ENCODE data around the gene CAMK2A. TPM values are rescaled to one million over a fixed set of nuclear protein-coding genes. Genes with fewer than 3 reads are reported as not detected.
A peak's percentile ranks its signal among the peaks of the same experiment; 100 is the strongest.

The CAMK2A gene
- total and polyA plus RNA-seq, 2 donors = 0.09 to 0.39 TPM

DNA sequence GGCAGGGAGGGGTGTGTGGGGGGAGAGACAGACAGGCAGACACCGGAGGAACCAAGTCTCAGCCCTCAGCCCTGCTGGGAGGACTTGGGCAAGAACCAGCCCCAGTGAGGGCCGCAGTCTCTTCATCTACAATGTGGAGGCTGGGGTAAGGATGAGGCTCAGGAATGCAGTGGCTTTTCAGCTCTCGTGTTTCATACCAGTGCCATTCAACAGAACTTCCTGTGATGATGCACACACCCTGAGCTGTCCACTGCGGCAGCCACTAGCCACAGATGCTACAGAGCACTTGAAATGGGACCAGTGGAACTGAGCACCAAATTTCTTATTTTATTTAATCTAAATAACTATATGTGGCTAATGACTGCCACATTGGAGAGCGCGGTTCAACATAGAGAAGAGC lies 10.7 kb downstream of the CAMK2A start:
- no peaks in the 10 kb centered on the region for H3K9me3 ChIP-seq (ENCODE audit: control insufficient read depth in 2 of 2, insufficient read depth in 1 of 2, low read length in 1 of 2)
- WGBS = 95% methylated on average over 6 of the region's 6 CpGs

DNA sequence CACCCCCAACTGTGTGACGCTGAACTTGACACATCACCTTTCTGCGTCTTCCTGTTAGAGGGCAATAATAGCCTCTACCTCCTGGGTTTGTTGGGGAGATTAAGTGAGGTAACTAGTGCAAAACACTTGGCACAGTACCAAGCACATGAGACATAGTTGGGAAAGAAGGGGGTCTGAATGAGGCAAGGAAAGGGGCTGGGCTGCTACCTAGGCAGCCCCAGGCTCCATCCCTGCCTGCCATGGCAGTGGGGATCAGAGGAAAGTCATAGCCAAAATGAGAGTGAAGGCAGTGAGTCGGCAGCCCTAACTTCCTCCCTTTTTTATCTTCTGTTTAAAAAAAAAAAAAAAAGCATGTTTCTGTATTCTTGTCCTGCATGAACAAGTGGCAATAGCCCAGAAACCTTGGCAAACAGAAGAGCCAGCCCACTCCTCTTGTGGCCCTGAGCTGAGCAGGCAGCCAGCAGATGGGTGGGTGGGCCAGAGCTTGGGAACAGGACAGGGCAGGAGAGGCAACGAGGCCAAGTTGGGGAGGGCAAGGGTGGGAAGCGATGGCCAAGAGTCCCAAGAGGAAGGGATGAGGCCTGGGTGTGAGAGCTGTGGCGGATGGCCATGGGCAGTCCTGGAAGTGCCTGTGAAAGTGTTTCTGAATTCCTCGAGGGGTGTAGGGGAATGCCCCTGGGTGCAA lies 11.4 kb downstream of the CAMK2A start:
- Histone ChIP-seq H3K27me3 (ENCODE audit: control insufficient read depth in 2 of 2, insufficient read depth in 1 of 2, low read length in 1 of 2) (peaks cover 0 to 4% of the 10 kb centered on the region in 2 donors), H3K9me3 (ENCODE audit: control insufficient read depth in 2 of 2, insufficient read depth in 1 of 2, low read length in 1 of 2) (no peaks in the 10 kb centered on the region), H3K36me3 (ENCODE audit: control insufficient read depth in 2 of 2, insufficient read depth in 2 of 2, low read length in 1 of 2) (no peaks in the 10 kb centered on the region), H3K27ac (ENCODE audit: low read depth in 1 of 2, low read length in 1 of 2) (no peak overlapping the region), H3K4me1 (ENCODE audit: control insufficient read depth in 2 of 2, insufficient read depth in 2 of 2, low read length in 2 of 2) (no peaks in the 10 kb centered on the region), H3K4me3 (ENCODE audit: low read length in 2 of 2) (no peak overlapping the region)
- no peak for DNase-seq (ENCODE audit: low read depth in 6 of 9, low spot score in 9 of 9)
- 75% methylated on average over 7 of the region's 7 CpGs for WGBS

More for the DNA sequence above, 10.7 kb downstream of the CAMK2A start:
- H3K36me3 ChIP-seq (ENCODE audit: control insufficient read depth in 2 of 2, insufficient read depth in 2 of 2, low read length in 1 of 2) = no peaks in the 10 kb centered on the region
- no peak overlapping the region for H3K27ac ChIP-seq (ENCODE audit: low read depth in 1 of 2, low read length in 1 of 2)
- no peak for DNase-seq (ENCODE audit: low read depth in 6 of 9, low spot score in 9 of 9)
- no peak overlapping the region for H3K4me3 ChIP-seq (ENCODE audit: low read length in 2 of 2)
- no peaks in the 10 kb centered on the region for H3K4me1 ChIP-seq (ENCODE audit: control insufficient read depth in 2 of 2, insufficient read depth in 2 of 2, low read length in 2 of 2)
- H3K27me3 ChIP-seq (ENCODE audit: control insufficient read depth in 2 of 2, insufficient read depth in 1 of 2, low read length in 1 of 2) = peaks cover 0 to 4% of the 10 kb centered on the region in 2 donors

DNA sequence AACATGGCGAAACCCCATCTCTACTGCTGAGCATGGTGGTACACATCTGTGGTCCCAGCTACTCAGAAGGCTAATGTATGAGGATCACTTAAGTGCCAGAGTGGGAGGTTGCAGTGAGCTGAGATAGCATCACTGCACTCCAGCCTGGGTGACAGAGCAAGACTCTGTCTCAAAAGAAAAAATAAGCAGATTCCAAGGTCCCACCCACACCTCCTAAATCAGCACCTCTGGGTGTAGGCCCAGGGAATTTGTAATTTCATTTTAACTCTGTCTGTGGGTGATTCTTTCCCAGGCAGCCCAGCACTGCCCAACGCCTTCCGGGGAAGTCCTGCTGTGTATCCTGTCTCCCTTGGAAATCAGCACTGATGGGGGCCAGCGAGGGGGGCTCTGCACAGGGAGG lies 12.5 kb downstream of the CAMK2A start:
- no peaks in the 10 kb centered on the region for H3K36me3 ChIP-seq (ENCODE audit: control insufficient read depth in 2 of 2, insufficient read depth in 2 of 2, low read length in 1 of 2)
- 86% methylated on average over 4 of the region's 4 CpGs for WGBS
- H3K27me3 ChIP-seq (ENCODE audit: control insufficient read depth in 2 of 2, insufficient read depth in 1 of 2, low read length in 1 of 2) = peaks cover 0 to 4% of the 10 kb centered on the region in 2 donors
- no peaks in the 10 kb centered on the region for H3K4me1 ChIP-seq (ENCODE audit: control insufficient read depth in 2 of 2, insufficient read depth in 2 of 2, low read length in 2 of 2)
- H3K27ac ChIP-seq (ENCODE audit: low read depth in 1 of 2, low read length in 1 of 2) = no peak overlapping the region
- no peak overlapping the region for H3K4me3 ChIP-seq (ENCODE audit: low read length in 2 of 2)
- no peaks in the 10 kb centered on the region for H3K9me3 ChIP-seq (ENCODE audit: control insufficient read depth in 2 of 2, insufficient read depth in 1 of 2, low read length in 1 of 2)
- no peak for DNase-seq (ENCODE audit: low read depth in 6 of 9, low spot score in 9 of 9)

DNA sequence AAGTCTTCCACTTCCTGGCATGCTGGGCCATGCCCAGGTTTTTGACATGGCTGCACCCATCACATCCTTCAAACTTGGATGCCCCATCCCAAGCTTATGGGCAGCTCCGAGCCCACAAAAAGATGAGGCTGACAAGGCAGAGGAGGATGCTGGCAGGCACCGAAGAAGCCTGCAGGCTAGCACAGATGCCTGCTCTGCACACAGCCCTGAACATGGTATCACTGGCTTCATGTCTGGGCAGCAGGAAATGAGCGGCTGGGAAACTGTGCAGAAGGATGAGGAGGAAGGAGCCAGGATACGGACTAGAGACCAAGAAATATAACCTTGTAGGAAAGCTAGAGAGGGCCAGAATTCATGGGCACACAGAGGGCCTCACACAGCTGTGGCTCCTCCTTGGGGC lies 14.8 kb downstream of the CAMK2A start:
- peaks cover 0 to 4% of the 10 kb centered on the region in 2 donors for H3K27me3 ChIP-seq (ENCODE audit: control insufficient read depth in 2 of 2, insufficient read depth in 1 of 2, low read length in 1 of 2)
- no peak overlapping the region for H3K4me3 ChIP-seq (ENCODE audit: low read length in 2 of 2)
- no peak for DNase-seq (ENCODE audit: low read depth in 6 of 9, low spot score in 9 of 9)
- 95% methylated on average over 4 of the region's 4 CpGs for WGBS
- H3K9me3 ChIP-seq (ENCODE audit: control insufficient read depth in 2 of 2, insufficient read depth in 1 of 2, low read length in 1 of 2) = no peaks in the 10 kb centered on the region
- H3K4me1 ChIP-seq (ENCODE audit: control insufficient read depth in 2 of 2, insufficient read depth in 2 of 2, low read length in 2 of 2) = no peaks in the 10 kb centered on the region
- no peaks in the 10 kb centered on the region for H3K36me3 ChIP-seq (ENCODE audit: control insufficient read depth in 2 of 2, insufficient read depth in 2 of 2, low read length in 1 of 2)
- H3K27ac ChIP-seq (ENCODE audit: low read depth in 1 of 2, low read length in 1 of 2) = no peak overlapping the region

DNA sequence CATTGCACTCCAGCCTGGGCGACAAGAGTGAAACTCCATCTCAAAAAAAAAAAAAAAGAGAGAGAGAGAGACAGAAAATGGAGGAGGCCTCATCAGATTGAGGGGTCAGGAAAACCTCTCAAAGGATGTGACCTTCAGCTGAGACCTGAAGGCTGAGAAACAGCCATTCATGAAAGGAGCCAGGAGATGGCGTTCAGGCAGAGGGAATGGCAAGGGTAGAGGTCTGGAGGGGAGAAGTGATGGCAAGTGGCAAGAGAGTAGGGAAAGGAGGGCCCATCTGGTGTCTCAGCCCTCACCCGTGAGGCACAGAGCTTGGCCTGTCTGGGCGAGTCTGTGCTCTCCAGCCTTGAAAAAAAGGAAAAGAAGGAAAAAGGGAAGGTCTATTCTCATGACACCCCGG lies 17.0 kb downstream of the CAMK2A start:
- 87% methylated on average over 5 of the region's 5 CpGs for WGBS
- Histone ChIP-seq H3K36me3 (ENCODE audit: control insufficient read depth in 2 of 2, insufficient read depth in 2 of 2, low read length in 1 of 2) (no peaks in the 10 kb centered on the region), H3K4me1 (ENCODE audit: control insufficient read depth in 2 of 2, insufficient read depth in 2 of 2, low read length in 2 of 2) (no peaks in the 10 kb centered on the region), H3K9me3 (ENCODE audit: control insufficient read depth in 2 of 2, insufficient read depth in 1 of 2, low read length in 1 of 2) (no peaks in the 10 kb centered on the region), H3K27me3 (ENCODE audit: control insufficient read depth in 2 of 2, insufficient read depth in 1 of 2, low read length in 1 of 2) (no peaks in the 10 kb centered on the region), H3K27ac (ENCODE audit: low read depth in 1 of 2, low read length in 1 of 2) (no peak overlapping the region), H3K4me3 (ENCODE audit: low read length in 2 of 2) (no peak overlapping the region)
- peak in 1 of 9 donors; percentile 15 for DNase-seq (ENCODE audit: low read depth in 6 of 9, low spot score in 9 of 9)

DNA sequence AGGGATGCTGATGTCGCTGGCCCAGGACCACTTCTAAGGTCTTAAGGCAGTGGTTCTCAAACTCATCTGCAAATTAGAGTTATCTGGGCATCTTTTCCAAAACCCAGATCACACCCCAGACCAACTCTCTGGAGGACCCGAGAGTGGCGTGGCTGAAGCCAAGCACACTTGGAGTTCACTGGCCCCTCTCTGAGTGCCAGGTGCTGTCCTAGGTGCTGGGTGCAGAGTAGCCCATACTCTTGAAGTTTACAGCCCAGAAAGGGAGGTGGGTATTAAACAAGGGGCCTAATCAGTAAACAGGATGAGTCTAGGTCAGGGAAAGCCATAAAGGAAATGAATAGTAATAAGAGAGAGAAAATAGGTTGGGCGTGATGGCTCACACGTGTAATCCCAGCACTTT lies 17.6 kb downstream of the CAMK2A start:
- no peaks in the 10 kb centered on the region for H3K36me3 ChIP-seq (ENCODE audit: control insufficient read depth in 2 of 2, insufficient read depth in 2 of 2, low read length in 1 of 2)
- H3K9me3 ChIP-seq (ENCODE audit: control insufficient read depth in 2 of 2, insufficient read depth in 1 of 2, low read length in 1 of 2) = no peaks in the 10 kb centered on the region
- WGBS = 92% methylated on average over 5 of the region's 5 CpGs
- no peak overlapping the region for H3K27ac ChIP-seq (ENCODE audit: low read depth in 1 of 2, low read length in 1 of 2)
- H3K4me1 ChIP-seq (ENCODE audit: control insufficient read depth in 2 of 2, insufficient read depth in 2 of 2, low read length in 2 of 2) = no peaks in the 10 kb centered on the region
- no peak overlapping the region for H3K4me3 ChIP-seq (ENCODE audit: low read length in 2 of 2)
- no peaks in the 10 kb centered on the region for H3K27me3 ChIP-seq (ENCODE audit: control insufficient read depth in 2 of 2, insufficient read depth in 1 of 2, low read length in 1 of 2)
- no peak for DNase-seq (ENCODE audit: low read depth in 6 of 9, low spot score in 9 of 9)

DNA sequence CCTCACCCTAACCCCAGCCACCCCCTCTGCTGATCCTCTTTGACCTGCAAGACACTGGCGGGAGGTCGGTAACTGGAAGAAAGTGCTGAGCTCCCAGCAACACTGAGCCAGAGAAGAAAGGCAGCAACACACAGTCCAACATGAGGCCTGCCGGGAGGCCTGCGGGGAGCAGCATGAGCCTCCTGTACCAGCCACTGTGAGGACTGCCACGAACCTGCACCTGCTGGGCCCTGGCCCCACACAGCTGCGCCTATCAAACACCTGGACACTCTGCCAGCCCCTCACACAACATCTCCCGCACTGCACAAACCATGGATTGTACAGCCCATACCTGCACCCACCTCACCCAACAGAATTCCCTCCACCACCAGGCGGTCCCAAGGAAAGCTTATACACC lies 18.3 kb downstream of the CAMK2A start:
- Histone ChIP-seq H3K4me3 (ENCODE audit: low read length in 2 of 2) (no peak overlapping the region), H3K36me3 (ENCODE audit: control insufficient read depth in 2 of 2, insufficient read depth in 2 of 2, low read length in 1 of 2) (no peaks in the 10 kb centered on the region), H3K27me3 (ENCODE audit: control insufficient read depth in 2 of 2, insufficient read depth in 1 of 2, low read length in 1 of 2) (no peaks in the 10 kb centered on the region), H3K4me1 (ENCODE audit: control insufficient read depth in 2 of 2, insufficient read depth in 2 of 2, low read length in 2 of 2) (no peaks in the 10 kb centered on the region), H3K9me3 (ENCODE audit: control insufficient read depth in 2 of 2, insufficient read depth in 1 of 2, low read length in 1 of 2) (no peaks in the 10 kb centered on the region), H3K27ac (ENCODE audit: low read depth in 1 of 2, low read length in 1 of 2) (no peak overlapping the region)
- 94% methylated on average over 8 of the region's 8 CpGs for WGBS
- no peak for DNase-seq (ENCODE audit: low read depth in 6 of 9, low spot score in 9 of 9)

DNA sequence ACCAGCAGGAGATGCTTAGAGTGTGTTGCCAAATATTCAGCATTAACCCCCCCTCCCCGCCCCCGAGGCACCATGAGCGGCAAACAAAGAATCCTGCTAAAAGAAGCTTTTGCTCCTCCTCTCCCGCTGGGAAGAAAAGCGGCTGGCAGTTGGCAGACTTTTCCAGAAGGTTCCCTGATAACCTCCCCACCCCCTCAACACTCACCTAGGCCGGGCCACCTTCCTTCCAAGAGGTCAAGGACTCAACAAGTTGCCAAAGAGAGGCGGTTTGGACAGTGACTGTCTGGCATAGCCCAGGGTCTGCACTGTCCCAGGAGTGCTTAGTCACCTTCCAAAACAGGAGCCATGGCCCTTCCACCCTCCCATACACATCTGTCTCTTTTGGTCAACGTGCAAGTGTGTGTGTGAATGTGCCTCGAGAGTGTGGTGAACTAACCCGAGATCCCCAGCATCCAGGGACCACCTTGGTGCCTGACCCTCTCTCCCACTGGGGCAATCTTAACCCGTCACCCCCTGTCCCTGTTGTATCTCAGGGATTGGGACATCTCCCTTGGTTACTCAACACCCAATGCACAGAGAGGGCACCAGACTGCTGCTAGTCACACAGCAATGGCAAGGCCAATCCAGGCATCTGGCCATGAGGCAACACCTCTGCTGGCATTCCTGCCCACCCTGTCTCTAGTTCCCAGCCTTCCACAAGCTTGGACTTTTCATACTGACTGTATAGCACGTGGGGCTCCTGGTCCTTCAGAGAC lies 18.9 kb downstream of the CAMK2A start:
- Histone ChIP-seq H3K27me3 (ENCODE audit: control insufficient read depth in 2 of 2, insufficient read depth in 1 of 2, low read length in 1 of 2) (no peaks in the 10 kb centered on the region), H3K9me3 (ENCODE audit: control insufficient read depth in 2 of 2, insufficient read depth in 1 of 2, low read length in 1 of 2) (no peaks in the 10 kb centered on the region), H3K27ac (ENCODE audit: low read depth in 1 of 2, low read length in 1 of 2) (no peak overlapping the region), H3K4me1 (ENCODE audit: control insufficient read depth in 2 of 2, insufficient read depth in 2 of 2, low read length in 2 of 2) (no peaks in the 10 kb centered on the region), H3K36me3 (ENCODE audit: control insufficient read depth in 2 of 2, insufficient read depth in 2 of 2, low read length in 1 of 2) (no peaks in the 10 kb centered on the region), H3K4me3 (ENCODE audit: low read length in 2 of 2) (no peak overlapping the region)
- WGBS = 89% methylated on average over 12 of the region's 12 CpGs
- no peak for DNase-seq (ENCODE audit: low read depth in 6 of 9, low spot score in 9 of 9)

DNA sequence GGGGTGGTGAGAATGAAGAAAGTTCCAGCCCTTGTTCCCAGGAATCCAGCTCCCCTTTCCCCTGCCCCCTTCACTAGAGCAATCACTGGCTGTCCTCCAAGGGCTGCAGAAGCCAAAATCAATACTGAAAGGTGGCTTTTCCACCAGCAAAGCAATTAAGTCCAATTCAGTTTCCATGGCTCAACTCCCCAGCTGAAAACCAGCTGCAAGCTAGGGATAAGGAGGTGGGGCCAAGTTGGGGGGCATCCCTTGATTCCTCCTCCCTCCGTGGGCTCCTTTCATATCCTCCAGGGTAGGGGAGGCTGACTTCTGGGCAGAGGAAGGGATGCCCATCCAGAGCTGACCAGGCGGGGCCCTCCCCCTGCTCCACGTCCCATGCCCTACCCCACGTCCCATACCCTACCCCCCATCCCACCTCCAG lies 22.7 kb downstream of the CAMK2A start:
- no peak overlapping the region for H3K27ac ChIP-seq (ENCODE audit: low read depth in 1 of 2, low read length in 1 of 2)
- H3K36me3 ChIP-seq (ENCODE audit: control insufficient read depth in 2 of 2, insufficient read depth in 2 of 2, low read length in 1 of 2) = no peaks in the 10 kb centered on the region
- no peaks in the 10 kb centered on the region for H3K9me3 ChIP-seq (ENCODE audit: control insufficient read depth in 2 of 2, insufficient read depth in 1 of 2, low read length in 1 of 2)
- WGBS = 97% methylated on average over 4 of the region's 4 CpGs
- no peaks in the 10 kb centered on the region for H3K4me1 ChIP-seq (ENCODE audit: control insufficient read depth in 2 of 2, insufficient read depth in 2 of 2, low read length in 2 of 2)
- no peak overlapping the region for H3K4me3 ChIP-seq (ENCODE audit: low read length in 2 of 2)
- DNase-seq (ENCODE audit: low read depth in 6 of 9, low spot score in 9 of 9) = no peak
- H3K27me3 ChIP-seq (ENCODE audit: control insufficient read depth in 2 of 2, insufficient read depth in 1 of 2, low read length in 1 of 2) = no peaks in the 10 kb centered on the region
